NCI-H524 treated with DMSO at 0.1 percent for 48 hours (cell line): ENCODE results near the gene MAMSTR.
A peak's percentile ranks its signal among the peaks of the same experiment; 100 is the strongest.

ENCODE experiments used
- DNase-seq: peaks from one replicate; lab custom pipeline; 2025; lab: John Stamatoyannopoulos, UW

The MAMSTR gene

DNA sequence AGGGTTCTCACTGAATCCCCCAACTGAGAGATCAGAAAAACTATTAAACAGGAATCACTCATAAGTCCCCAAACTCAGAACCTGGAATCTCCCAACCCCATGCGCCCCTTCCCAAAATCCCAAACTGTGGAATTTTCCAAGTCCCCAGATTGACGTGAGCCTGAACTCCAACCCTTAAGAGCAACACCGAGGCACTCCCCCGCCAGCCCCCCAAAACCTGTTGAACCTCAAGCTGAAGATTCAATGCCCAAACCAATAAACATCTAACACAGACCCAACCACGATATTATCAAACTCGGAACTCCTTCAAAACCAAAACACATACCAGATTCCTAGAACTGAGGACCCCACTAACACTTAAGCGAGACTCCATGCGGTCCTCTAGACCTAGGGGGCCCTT is 26.6 kb upstream of the MAMSTR start:
- no peak for DNase-seq

- DNase-seq = no peak
Measured at GRCh38 chr19:48745208-48745995, 25.9 kb upstream of the MAMSTR start.

DNA sequence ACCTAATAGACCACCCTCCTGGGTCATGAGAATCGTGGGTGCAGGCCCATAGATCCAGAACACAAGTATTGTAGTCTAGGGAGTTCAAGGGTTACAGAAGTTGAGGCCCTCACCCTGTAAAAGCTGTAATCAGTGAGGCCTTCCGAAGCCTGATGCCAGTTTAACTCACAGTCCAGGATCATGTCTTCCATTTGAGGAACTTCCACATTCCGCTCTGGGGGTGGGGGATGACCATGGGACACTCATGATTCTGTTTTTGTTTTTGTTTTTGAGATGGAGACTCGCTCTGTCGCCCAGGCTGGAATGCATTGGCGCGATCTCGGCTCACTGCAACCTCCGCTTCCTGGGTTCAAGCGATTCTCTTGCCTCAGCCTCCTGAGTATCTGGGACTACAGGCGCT is 22.6 kb upstream of the MAMSTR start:
- no peak for DNase-seq

DNA sequence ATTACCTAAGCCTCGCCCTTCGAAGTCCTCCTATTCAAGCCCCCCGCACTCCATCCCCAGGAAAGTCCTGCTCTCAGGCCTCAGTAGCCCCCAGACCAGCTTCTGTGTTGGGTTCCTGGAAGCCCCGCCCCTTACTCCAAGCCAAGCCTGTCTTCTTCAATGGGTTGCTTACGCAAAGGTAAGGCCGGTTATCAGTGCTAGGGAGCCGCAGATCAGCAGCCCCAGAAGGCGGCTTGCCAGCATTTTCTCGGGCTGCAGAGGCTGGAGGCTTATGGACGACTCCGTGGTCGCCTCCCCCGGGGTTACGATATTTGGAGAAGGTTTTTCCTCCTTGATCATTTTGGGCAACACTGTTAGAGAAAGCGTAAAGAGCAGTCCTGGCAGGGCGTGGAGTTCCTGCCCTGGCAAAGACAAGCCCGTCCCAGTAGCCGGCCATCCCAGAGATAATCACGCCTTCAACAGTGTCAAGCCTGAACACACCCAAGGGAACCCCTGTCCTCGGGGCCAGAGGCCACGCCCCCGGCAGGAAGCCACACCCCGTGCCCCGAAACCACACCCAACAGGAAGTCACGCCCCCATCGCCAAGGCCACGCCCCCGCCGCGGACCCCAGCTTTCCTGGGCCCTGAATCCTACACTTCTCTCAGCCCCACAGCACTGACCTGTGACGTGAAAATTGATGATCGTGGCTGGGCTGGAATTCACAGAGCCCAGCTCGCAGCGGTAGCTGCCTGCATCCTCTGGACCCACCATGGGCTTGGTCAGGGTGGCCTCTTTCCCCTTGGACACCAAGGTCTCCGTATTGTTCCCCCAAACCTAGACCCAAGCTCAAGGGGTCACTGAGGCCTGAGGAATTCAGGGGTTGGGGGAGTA is 21.8 kb upstream of the MAMSTR start:
- DNase-seq = no peak

- DNase-seq = no peak
Measured at GRCh38 chr19:48740164-48740972, 20.8 kb upstream of the MAMSTR start, which contains the start of gene RASIP1. TSS of gene RASIP1 (minus strand) at chr19:48740610. CDS start at chr19:48740282, 328 bp downstream.

GRCh38 chr19:48739404-48740163 is 20.1 kb upstream of the MAMSTR start:
- peak; percentile 53 for DNase-seq

- DNase-seq = peak; percentile 78
Measured at GRCh38 chr19:48738557-48739403, 19.3 kb upstream of the MAMSTR start.

- DNase-seq = no peak
Measured at GRCh38 chr19:48737360-48737998, 18.0 kb upstream of the MAMSTR start.

GRCh38 chr19:48735031-48735615 is 15.6 kb upstream of the MAMSTR start:
- DNase-seq = no peak

GRCh38 chr19:48734625-48735024 is 15.1 kb upstream of the MAMSTR start:
- DNase-seq = no peak

GRCh38 chr19:48731452-48731851 is 11.9 kb upstream of the MAMSTR start:
- no peak for DNase-seq

DNA sequence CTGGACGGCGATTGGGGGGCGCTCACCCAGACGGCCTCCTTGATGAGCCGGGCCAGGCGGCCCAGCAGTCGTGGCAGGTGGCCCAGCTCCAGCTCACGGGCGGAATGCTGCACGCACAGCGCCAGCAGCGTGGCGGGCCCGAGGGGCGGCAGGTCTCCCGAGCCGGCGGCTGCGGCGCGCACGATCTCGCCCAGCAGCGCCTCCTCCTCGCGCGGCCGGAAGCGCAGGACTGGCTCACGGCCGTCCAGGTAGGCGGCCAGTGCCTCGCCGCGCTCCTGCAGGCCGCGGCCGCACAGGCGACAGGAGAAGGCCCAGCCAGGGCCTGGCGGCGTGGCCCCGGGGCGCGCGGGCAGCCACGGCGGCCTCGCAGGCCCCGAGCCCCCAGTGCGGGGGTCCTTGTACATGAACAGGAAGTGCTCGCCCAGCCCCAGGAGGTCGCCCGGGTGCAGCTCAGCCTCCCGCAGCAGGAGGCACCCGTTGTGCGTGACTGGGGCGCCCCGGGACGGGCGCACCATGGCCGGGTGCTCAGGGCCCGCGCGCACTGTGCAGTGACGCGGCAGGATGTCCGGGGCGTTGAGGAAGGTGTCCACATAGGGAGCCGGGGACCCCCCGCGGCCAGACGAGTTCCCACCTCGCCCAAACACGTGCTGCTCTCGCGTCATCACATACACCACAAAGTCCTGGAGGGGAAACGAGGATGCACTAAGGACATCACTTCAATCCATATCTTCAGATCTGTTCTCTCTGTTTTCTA is 9.6 kb upstream of the MAMSTR start:
- DNase-seq = no peak

DNA sequence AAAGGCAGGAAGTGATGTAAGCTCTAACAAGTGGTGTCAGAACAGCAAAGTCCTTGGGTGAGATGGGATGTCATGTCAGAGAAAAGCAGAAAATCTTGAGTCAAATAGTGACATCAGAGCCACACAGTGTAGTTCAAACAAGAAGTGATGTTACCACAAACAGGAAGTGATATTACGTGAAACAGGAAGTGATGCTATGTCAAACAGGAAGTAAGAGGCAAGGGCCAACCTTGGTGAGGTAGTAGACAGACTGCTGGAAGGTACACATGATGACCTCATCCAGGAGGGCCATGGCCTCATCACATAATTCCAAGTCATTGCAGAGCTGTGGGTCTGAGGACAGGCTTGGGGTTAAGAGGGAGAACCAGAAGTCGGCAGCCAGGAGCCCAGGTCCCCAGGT is 7.0 kb upstream of the MAMSTR start:
- no peak for DNase-seq

DNA sequence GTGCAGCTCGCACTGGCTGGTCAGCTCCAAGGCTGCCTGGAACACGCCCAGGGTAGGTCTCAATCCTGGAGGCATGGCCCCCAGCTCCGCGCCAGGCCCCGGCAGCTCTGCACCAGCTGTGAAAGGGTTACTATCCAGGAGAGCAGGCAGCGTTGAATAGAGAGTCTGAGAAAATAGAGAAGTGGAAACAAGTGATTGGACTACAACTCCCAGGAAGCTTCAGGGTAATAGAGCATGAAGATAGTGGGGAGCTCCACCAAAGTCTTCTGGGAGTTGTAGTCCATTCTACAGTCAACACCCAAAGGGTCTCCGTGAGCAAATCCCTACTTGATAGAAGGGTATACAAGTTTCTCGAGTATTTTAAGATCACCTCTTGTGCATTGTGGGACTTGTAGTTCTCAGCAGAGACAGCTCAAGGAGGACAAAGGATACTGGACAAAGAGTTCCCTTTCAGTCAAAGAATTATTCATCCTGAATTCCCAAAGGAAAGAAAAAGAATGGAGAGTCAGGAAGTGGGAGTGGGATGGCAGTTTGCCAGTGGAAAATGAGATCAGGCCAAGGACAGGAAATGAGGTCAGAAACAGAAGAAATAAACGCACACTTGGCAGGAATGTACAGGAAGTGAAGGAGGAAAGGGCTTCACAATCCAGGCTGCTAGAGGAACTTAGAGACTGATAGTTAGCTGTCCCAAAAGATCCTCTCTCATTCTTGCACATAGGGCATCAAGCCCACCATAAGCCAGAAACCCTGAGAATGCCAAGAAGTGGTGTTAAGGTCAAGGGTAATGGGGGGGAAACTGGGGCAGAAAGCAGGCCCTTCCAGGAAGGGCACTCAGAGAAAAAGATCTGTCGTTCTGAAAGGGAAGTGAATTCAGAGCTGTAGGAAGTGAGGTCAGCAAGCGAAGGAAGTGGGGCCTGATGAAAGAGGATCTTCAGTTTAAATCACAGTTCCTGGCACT is 5.5 kb upstream of the MAMSTR start:
- DNase-seq = no peak

- no peak for DNase-seq
Measured at GRCh38 chr19:48722196-48722708, 2.7 kb upstream of the MAMSTR start.

DNA sequence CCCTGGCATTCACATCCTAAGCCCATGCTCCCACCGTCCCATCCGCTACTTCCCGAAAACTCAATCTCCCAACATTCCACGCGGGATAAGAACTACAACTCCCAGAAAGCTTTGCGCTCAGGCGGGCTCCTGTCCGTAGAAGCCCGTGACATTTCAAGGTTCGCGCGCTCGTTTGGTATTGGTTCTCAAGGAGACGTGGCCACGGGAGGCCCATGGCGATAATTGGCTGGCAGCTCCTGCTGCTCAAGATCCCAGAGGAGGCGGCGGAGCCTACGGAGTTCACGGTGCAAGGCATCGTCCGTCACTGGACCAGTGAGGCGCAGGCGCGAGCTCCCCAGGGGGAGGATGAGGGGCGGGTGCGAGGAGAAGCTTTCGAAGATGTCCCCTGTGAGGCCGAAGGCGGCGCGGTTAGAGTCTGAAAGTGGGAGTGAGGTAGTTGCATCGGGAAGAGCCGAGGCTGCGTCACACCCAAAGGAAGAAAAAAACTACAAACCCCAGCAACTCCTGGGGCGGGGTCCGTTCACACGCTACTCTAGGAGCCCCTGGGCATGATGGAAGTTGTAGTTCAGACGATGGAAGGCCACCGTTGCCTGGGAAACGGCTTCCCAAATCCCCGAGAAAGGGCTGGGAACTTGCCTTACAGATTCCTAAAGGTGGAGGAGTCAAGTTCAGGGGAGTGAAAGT is 1.2 kb upstream of the MAMSTR start:
- peak; percentile 98 for DNase-seq

- no peak for DNase-seq
Measured at GRCh38 chr19:48720251-48720612, 707 bp upstream of the MAMSTR start.
